IMR-90 (cell line): ENCODE measurements around the gene TAAR9. TPM values are rescaled to one million over a fixed set of nuclear protein-coding genes. Genes with fewer than 3 reads are reported as not detected.

ENCODE experiments used
- ATAC-seq: fragments of 200-7000 bp; cut with Tn5 transposase; 2 replicates; pipeline ENCODE4 v1.9.1; 2020; ENCODE audit warnings: low read depth, mild to moderate bottlenecking, moderate library complexity
- BruUV-seq: library from RNA; stranded (reverse); fragments of 400-500 nt; replicated peaks from 2 replicates; lab custom pipeline; 2021; lab: Mats Ljungman, UMichigan
- CTCF ChIA-PET: fragments of 300-600 bp; formaldehyde crosslinking; extraction: SDS; loops from one replicate; lab custom pipeline; 2021; ENCODE audit warnings: antibody characterized with exemption; lab: Yijun Ruan, JAX
- POLR2A ChIA-PET: fragments of 300-600 bp; sonication (Branson Sonifier 250); formaldehyde crosslinking; loops from one replicate; lab custom pipeline; 2022; ENCODE audit warnings: antibody characterized with exemption; ENCODE audit not compliant: unreplicated experiment; lab: Charles Lee
- DNase-seq: peaks from one replicate; pipeline ENCODE4 v3.0.0; 2013
- H2AFZ ChIP-seq: replicated peaks from 2 replicates; pipeline ENCODE3; 2013; ENCODE audit warnings: low read length, mild to moderate bottlenecking; ENCODE audit not compliant: poor library complexity
- H2AK5ac ChIP-seq: 2 replicates; pipeline ENCODE4 v1.6.1; 2013; ENCODE audit warnings: low read depth, low read length, inconsistent platforms
- H2AK9ac ChIP-seq: replicated peaks from 2 replicates; pipeline ENCODE3; 2013; ENCODE audit warnings: mild to moderate bottlenecking, low read depth, low read length, moderate library complexity; ENCODE audit not compliant: poor library complexity
- H2BK120ac ChIP-seq: 2 replicates; pipeline ENCODE4 v1.6.1; 2013; ENCODE audit warnings: low read depth, low read length, inconsistent platforms
- H2BK15ac ChIP-seq: 3 replicates; pipeline ENCODE4 v1.6.1; 2013; ENCODE audit warnings: low read depth, low read length, inconsistent platforms
- H2BK20ac ChIP-seq: 2 replicates; pipeline ENCODE4 v1.6.1; 2013; ENCODE audit warnings: low read depth, mild to moderate bottlenecking, inconsistent platforms, low read length, moderate library complexity
- H2BK5ac ChIP-seq: 2 replicates; pipeline ENCODE4 v1.6.1; 2013; ENCODE audit warnings: mild to moderate bottlenecking, low read depth, low read length, inconsistent platforms; ENCODE audit not compliant: poor library complexity, severe bottlenecking
- H3K14ac ChIP-seq: replicated peaks from 2 replicates; pipeline ENCODE4 v1.6.1; 2013; ENCODE audit warnings: low read depth, low read length, inconsistent platforms
- H3K18ac ChIP-seq: 2 replicates; pipeline ENCODE4 v1.6.1; 2013; ENCODE audit warnings: low read depth, low read length, control low read depth
- H3K23ac ChIP-seq: 2 replicates; pipeline ENCODE4 v1.6.1; 2013; ENCODE audit warnings: low read depth, low read length, inconsistent platforms
- H3K27ac ChIP-seq: 2 replicates; pipeline ENCODE4 v1.5.1; 2013; ENCODE audit warnings: mild to moderate bottlenecking, control low read depth, low read length; ENCODE audit not compliant: insufficient read depth
- H3K27me3 ChIP-seq: 2 replicates; pipeline ENCODE4 v1.6.1; 2013; ENCODE audit warnings: low read length; ENCODE audit not compliant: control insufficient read depth, insufficient read depth
- H3K36me3 ChIP-seq: 2 replicates; pipeline ENCODE4 v1.6.1; 2013; ENCODE audit warnings: low read length, mixed read lengths; ENCODE audit not compliant: control insufficient read depth, insufficient read depth
- H3K4ac ChIP-seq: 2 replicates; pipeline ENCODE4 v1.6.1; 2013; ENCODE audit warnings: low read depth, low read length, inconsistent platforms
- H3K4me1 ChIP-seq: 2 replicates; pipeline ENCODE4 v1.6.1; 2013; ENCODE audit warnings: low read length, mixed read lengths; ENCODE audit not compliant: control insufficient read depth, insufficient read depth
- H3K4me2 ChIP-seq: 2 replicates; pipeline ENCODE4 v1.6.1; 2013; ENCODE audit warnings: low read depth, mild to moderate bottlenecking, control low read depth, low read length, moderate library complexity
- H3K4me3 ChIP-seq: 2 replicates; pipeline ENCODE4 v1.5.1; 2013; ENCODE audit warnings: low read depth, mild to moderate bottlenecking, control low read depth, low read length, moderate library complexity; ENCODE audit not compliant: insufficient read depth
- H3K56ac ChIP-seq: 2 replicates; pipeline ENCODE4 v1.6.1; 2013; ENCODE audit warnings: low read length, inconsistent platforms; ENCODE audit not compliant: insufficient read depth; ENCODE audit errors: extremely low read depth
- H3K79me1 ChIP-seq, 2 experiments: 2 replicates each; pipeline ENCODE4 v1.6.1; 2013; ENCODE audit warnings: low read length in 2 of 2, inconsistent platforms in 1 of 2, low read depth in 1 of 2
- H3K9ac ChIP-seq: 2 replicates; pipeline ENCODE4 v1.6.1; 2013; ENCODE audit warnings: low read depth, low read length, control low read depth
- H3K9me1 ChIP-seq: 2 replicates; pipeline ENCODE4 v1.6.1; 2013; ENCODE audit warnings: low read length, inconsistent platforms; ENCODE audit not compliant: insufficient read depth
- H3K9me3 ChIP-seq: 2 replicates; pipeline ENCODE4 v1.6.1; 2013; ENCODE audit warnings: low read length; ENCODE audit not compliant: control insufficient read depth, insufficient read depth
- H4K20me1 ChIP-seq: 2 replicates; pipeline ENCODE4 v1.6.1; 2013; ENCODE audit warnings: low read length, inconsistent platforms; ENCODE audit not compliant: insufficient read depth
- H4K5ac ChIP-seq: 2 replicates; pipeline ENCODE4 v1.6.1; 2013; ENCODE audit warnings: mild to moderate bottlenecking, low read depth, low read length, control low read depth
- H4K8ac ChIP-seq, 2 experiments: 2 replicates each; pipeline ENCODE4 v1.6.1; 2013; ENCODE audit warnings: low read depth in 2 of 2, low read length in 2 of 2, control low read depth in 1 of 2, inconsistent platforms in 1 of 2
- H4K91ac ChIP-seq: 2 replicates; pipeline ENCODE4 v1.6.1; 2013; ENCODE audit warnings: low read depth, low read length, inconsistent platforms; ENCODE audit not compliant: insufficient read depth
- CHD1 ChIP-seq: IDR thresholded peaks from 2 replicates; pipeline ENCODE4 v1.6.1; 2012; ENCODE audit warnings: low read depth, low read length, improper control_type of control experiment
- CTCF ChIP-seq: conservative IDR thresholded peaks from 2 replicates; pipeline ENCODE4 v1.5.1; 2012; ENCODE audit warnings: mild to moderate bottlenecking, low read depth, low read length, improper control_type of control experiment
- FOS ChIP-seq: fragments of 150-350 bp; IDR thresholded peaks from 2 replicates; pipeline ENCODE4 v1.6.1; 2016; ENCODE audit warnings: low read depth, low read length
- MXI1 ChIP-seq: IDR thresholded peaks from 2 replicates; pipeline ENCODE4 v1.6.1; 2012; ENCODE audit warnings: low read depth, mild to moderate bottlenecking, low read length, moderate library complexity, borderline replicate concordance
- RAD21 ChIP-seq: IDR thresholded peaks from 2 replicates; pipeline ENCODE4 v1.6.1; 2012; ENCODE audit warnings: low read length, improper control_type of control experiment
- RCOR1 ChIP-seq: IDR thresholded peaks from 2 replicates; pipeline ENCODE4 v1.6.1; 2012; ENCODE audit warnings: mild to moderate bottlenecking, low read length, improper control_type of control experiment; ENCODE audit not compliant: insufficient replicate concordance
- USF2 ChIP-seq: fragments of 150-350 bp; IDR thresholded peaks from 2 replicates; pipeline ENCODE4 v1.6.1; 2017; ENCODE audit warnings: mild to moderate bottlenecking, antibody characterized with exemption, low read length, low read depth
- WGBS, 2 experiments: methylation state at CpG; one replicate each; pipeline versions ENCODE4 v1.1.5 to v1.1.7; 2013; ENCODE audit warnings: missing lambda C conversion rate in 2 of 2; ENCODE audit not compliant: insufficient read length in 1 of 2; ENCODE audit errors: extremely low coverage in 2 of 2; 5-methylcytosine and 5-hydroxymethylcytosine counted together
- dilution Hi-C: fragments of 300-500 bp; cut with HindIII; formaldehyde crosslinking; loops from one replicate; pipeline ENCODE4 v1.14.3; 2018; ENCODE audit warnings: low sequenced_read_pairs; ENCODE audit not compliant: unreplicated experiment
- in situ Hi-C: fragments of 300-500 bp; cut with MboI; formaldehyde crosslinking; loops from 3 replicates; pipeline ENCODE4 v1.14.3; 2019; ENCODE audit warnings: low sequenced_read_pairs, inconsistent platforms, mixed read lengths
- intact Hi-C: fragments of 100-400 bp; cut with micrococcal nuclease; formaldehyde crosslinking; loops from 2 replicates; pipeline ENCODE4 v1.10.0; 2022
- polyA plus RNA-seq, 3 experiments: library from polyadenylated mRNA; depleted of rRNA; stranded (reverse); fragments of >200 nt; gene quantifications; 2 replicates each; pipeline ENCODE4 v1.2.3, GENCODE V29; 2012; ENCODE audit warnings: low replicate concordance in 1 of 3
- total RNA-seq: library from RNA; depleted of rRNA; stranded (reverse); fragments of >200 nt; gene quantifications from 2 replicates; pipeline ENCODE4 v1.2.3, GENCODE V29; 2012

TAAR9 gene
- total and polyA plus RNA-seq, 2 of the 4 experiments (the other 2 are of a cell fraction) = not detected

- ChIA-PET POLR2A (no interaction called here), CTCF (no interaction called here)
- Histone ChIP-seq H2BK15ac (no peak overlapping the region), H2AK9ac (no peak overlapping the region), H3K14ac (no peak overlapping the region), H3K9me3 (no peaks in the 10 kb centered on the region), H3K4me2 (no peak overlapping the region), H2BK120ac (no peak overlapping the region), H3K23ac (no peak overlapping the region), H3K36me3 (peaks cover 4% of the 10 kb centered on the region; the same call in 1 of the 2 replicates), H3K18ac (no peak overlapping the region), H4K91ac (no peak overlapping the region), H3K9ac (no peak overlapping the region), H2BK20ac (no peak overlapping the region), H2AK5ac (no peak overlapping the region), H4K20me1 (peaks cover 58% of the 10 kb centered on the region; the same call in 1 of the 2 replicates), H3K4me3 (no peak overlapping the region), H3K56ac (no peak overlapping the region), H3K79me1 (peaks cover 45 to 66% of the 10 kb centered on the region in 2 experiments), H2BK5ac (no peak overlapping the region), H3K9me1 (peaks cover 9% of the 10 kb centered on the region; the same call in 1 of the 2 replicates), H3K27me3 (no peaks in the 10 kb centered on the region), H2AFZ (no peak overlapping the region), H3K27ac (no peak overlapping the region), H4K5ac (no peak overlapping the region), H3K4me1 (peaks cover 6% of the 10 kb centered on the region), H3K4ac (no peak overlapping the region), H4K8ac (no peak overlapping the region)
- WGBS, 2 experiments = no CpG with 5 or more reads among the region's 2 CpGs
- intact Hi-C loops = no loop called here
- BruUV-seq = no TSS peak
- dilution Hi-C loops = no loop called here
- no peak for TF ChIP-seq USF2
- no peak for TF ChIP-seq RAD21
- no peak for TF ChIP-seq FOS
- TF ChIP-seq CTCF = no peak
- TF ChIP-seq CHD1 = no peak
- no peak for TF ChIP-seq MXI1
- TF ChIP-seq RCOR1 = no peak
- in situ Hi-C loops = no loop called here
- DNase-seq = no peak
- ATAC-seq = no peak
Observed at GRCh38 chr6:132506461-132506860, 31.6 kb upstream of the TAAR9 start.
